ENCODE measurements around the gene CABLES1.

The CABLES1 gene

DNA sequence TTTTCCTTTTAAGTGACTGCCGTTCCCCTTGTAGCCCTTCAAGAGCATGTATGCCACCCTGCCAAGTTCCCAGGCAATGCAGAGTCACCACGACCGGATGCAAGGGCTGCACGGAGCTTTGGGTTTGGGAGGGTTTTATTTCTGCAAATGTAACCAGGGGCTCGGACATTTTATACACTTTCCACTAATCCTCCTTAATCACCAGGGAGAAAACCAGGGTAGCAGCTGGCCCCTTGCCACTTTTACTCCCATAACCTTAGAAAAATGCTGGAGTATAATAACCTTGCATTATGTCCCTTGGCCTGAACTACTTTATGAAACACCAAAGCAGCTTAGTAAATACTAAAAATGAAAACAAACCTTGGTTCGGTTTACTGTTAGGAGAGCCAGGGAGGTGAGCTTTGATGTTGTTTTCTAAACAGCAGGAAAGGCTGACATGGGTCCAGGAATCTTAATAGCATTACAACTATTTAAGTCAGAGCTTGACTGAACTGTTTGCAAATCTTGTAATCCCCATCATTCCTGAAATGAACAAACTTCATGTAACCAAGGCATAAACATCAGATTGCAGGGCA lies 165.0 kb downstream of the CABLES1 start:
- TF ChIP-seq, protein P1, sequence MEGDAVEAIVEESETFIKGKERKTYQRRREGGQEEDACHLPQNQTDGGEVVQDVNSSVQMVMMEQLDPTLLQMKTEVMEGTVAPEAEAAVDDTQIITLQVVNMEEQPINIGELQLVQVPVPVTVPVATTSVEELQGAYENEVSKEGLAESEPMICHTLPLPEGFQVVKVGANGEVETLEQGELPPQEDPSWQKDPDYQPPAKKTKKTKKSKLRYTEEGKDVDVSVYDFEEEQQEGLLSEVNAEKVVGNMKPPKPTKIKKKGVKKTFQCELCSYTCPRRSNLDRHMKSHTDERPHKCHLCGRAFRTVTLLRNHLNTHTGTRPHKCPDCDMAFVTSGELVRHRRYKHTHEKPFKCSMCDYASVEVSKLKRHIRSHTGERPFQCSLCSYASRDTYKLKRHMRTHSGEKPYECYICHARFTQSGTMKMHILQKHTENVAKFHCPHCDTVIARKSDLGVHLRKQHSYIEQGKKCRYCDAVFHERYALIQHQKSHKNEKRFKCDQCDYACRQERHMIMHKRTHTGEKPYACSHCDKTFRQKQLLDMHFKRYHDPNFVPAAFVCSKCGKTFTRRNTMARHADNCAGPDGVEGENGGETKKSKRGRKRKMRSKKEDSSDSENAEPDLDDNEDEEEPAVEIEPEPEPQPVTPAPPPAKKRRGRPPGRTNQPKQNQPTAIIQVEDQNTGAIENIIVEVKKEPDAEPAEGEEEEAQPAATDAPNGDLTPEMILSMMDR (IDR thresholded peaks at IDR 0.05; ENCODE audit: control insufficient read depth, extremely low read depth, insufficient read depth): no peak
- H3K4me3 ChIP-seq (ENCODE audit: low read depth, low read length): no peak overlapping the region
- DNase-seq (ENCODE audit: low read depth): no peak

- no peak for DNase-seq (ENCODE audit: low read depth)
- no peak overlapping the region for H3K4me3 ChIP-seq (ENCODE audit: low read depth, low read length)
- TF ChIP-seq, protein P1 (IDR thresholded peaks at IDR 0.05; ENCODE audit: control insufficient read depth, extremely low read depth, insufficient read depth): no peak
Observed at GRCh38 chr18:23301972-23302371, 166.7 kb downstream of the CABLES1 start.

GRCh38 chr18:23302511-23302850 lies 167.2 kb downstream of the CABLES1 start:
- TF ChIP-seq, protein P1 (IDR thresholded peaks at IDR 0.05; ENCODE audit: control insufficient read depth, extremely low read depth, insufficient read depth): no peak
- DNase-seq (ENCODE audit: low read depth): no peak
- no peak overlapping the region for H3K4me3 ChIP-seq (ENCODE audit: low read depth, low read length)

DNA sequence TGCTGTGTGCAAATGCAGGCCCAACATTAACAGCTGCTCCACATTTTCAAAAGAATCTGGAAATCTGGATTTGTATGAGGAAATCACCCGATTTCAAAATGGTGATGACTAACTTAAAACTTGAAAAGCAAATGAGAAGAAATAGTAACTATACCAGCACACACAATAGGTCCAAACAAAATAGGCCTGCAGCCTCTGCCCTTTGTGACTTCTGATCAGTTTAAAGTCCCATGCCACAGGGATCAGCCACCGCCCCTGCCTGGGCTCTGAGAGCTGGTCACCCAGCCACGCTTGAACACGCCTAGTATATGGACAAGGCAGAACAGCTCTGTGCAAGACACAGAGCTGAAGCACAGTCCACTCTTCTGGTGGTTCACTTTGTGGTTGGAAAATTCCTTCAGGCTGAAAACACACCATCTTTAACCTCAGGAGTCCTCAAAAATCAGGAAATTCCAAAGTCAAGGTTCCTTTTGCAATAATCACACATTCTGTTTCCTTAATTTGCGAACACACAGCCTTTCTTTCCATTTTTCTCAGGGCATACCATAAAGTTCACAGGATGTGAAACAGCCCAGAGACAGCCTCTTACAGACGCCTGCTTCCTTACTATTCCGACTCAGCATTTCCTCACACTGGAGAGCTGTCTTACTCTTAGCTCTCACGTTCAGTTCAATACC lies 167.7 kb downstream of the CABLES1 start:
- TF ChIP-seq, protein P1 (IDR thresholded peaks at IDR 0.05; ENCODE audit: control insufficient read depth, extremely low read depth, insufficient read depth): no peak
- H3K4me3 ChIP-seq (ENCODE audit: low read depth, low read length): no peak overlapping the region
- DNase-seq (ENCODE audit: low read depth): no peak

- TF ChIP-seq, protein P1 (IDR thresholded peaks at IDR 0.05; ENCODE audit: control insufficient read depth, extremely low read depth, insufficient read depth): no peak
- no peak overlapping the region for H3K4me3 ChIP-seq (ENCODE audit: low read depth, low read length)
- no peak for DNase-seq (ENCODE audit: low read depth)
Observed at GRCh38 chr18:23306822-23307221, 171.5 kb downstream of the CABLES1 start.

DNA sequence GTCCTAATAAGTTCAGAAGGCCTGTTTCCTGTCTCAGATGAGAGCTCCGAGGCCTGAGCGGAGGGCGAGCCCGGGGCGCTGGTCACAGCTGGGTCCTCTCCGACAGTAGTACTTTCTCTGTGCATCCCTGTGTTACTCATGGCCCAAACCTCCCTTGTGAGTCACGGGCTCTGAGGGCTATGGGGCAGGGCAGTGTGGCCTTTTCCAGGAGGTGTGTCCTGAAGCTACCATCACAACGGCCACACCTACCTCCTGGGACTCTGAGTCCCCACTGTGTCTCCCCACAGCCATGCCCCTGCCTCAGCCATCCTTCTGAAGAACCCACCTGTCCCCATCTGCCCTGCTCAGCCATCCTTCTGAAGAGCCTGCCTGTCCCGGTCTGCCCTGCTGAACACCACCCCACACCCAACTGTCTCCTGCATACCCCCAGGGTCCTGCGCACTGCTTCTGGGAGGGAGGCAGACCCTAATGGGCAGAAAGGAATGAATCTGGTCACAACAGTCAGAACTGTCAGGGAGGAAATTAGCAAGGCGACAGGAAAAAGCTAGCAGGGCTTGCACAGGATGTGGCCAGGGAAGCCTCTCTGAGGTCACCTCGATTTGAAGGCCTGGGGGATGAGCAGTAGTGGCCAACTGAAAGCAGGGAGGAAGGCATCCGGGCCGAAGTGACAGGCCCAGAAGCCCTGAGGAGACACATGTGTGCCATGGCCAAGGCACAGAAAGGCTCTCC lies 172.4 kb downstream of the CABLES1 start:
- TF ChIP-seq, protein P1 (IDR thresholded peaks at IDR 0.05; ENCODE audit: control insufficient read depth, extremely low read depth, insufficient read depth): no peak
- DNase-seq (ENCODE audit: low read depth): no peak
- H3K4me3 ChIP-seq (ENCODE audit: low read depth, low read length): no peak overlapping the region
